ENCODE data around the gene UBE2E3.
"Not testable (repeated sequence)": the region's sequence is repeated elsewhere in the genome, so short reads cannot be mapped to it uniquely, and the experiment has no call there.

Gene UBE2E3

DNA sequence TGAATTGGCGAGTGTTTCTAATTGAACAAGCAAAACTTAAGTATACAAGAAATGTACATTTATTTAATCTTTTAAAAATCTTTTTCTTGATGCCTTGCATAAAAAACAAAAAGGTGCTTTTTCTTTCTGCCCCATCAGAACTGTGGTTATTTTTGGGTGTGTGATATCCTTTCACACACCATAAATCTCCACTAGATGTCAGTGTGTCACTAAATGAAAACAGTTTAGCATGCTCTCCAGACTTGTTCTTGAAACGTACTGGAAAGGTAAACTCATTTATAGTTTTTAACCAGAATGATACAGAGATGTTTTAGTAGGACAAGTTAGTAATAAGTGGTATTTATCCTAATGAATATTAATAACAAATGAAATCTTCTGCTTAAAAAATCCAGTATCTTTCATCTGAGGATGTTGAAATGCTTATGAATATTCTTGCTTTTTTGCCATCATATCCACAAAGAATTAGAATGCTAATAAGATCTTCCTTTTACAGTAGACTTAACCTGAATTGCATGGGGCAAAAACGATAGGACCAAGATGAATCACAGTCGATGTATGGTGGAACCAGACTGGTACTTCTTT, 96.8 kb downstream of the UBE2E3 start:
- peak; percentile 5 for DNase-seq

GRCh38 chr2:181083140-181083539, 102.7 kb downstream of the UBE2E3 start:
- DNase-seq = no peak

DNA sequence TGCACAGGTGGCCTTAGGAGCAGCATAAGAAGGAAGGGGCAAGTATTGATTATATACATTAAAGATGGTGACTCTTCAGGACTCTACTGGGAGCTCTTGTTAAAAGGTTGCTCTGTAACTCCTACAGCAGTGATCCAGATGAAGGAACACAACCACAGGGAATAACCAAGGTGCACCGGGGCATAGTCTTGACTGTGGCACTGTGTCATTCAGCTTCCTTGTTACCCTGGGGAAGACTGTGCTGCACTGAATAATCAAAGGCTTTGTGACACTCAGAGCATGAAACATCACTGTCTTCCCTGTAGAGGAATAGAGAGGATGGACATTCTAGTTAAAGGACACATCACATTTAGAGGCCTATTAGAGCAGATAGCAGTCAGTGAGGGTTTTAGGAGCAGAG, 105.3 kb downstream of the UBE2E3 start:
- no peak for DNase-seq

GRCh38 chr2:181091920-181092319, 111.5 kb downstream of the UBE2E3 start:
- DNase-seq = not testable (repeated sequence)

- DNase-seq = no peak
Observed at GRCh38 chr2:181095486-181095885, 115.1 kb downstream of the UBE2E3 start.

GRCh38 chr2:181103659-181104058, 123.3 kb downstream of the UBE2E3 start:
- DNase-seq = no peak

- DNase-seq = peak; percentile 4
Observed at GRCh38 chr2:181104512-181105115, 124.2 kb downstream of the UBE2E3 start.

DNA sequence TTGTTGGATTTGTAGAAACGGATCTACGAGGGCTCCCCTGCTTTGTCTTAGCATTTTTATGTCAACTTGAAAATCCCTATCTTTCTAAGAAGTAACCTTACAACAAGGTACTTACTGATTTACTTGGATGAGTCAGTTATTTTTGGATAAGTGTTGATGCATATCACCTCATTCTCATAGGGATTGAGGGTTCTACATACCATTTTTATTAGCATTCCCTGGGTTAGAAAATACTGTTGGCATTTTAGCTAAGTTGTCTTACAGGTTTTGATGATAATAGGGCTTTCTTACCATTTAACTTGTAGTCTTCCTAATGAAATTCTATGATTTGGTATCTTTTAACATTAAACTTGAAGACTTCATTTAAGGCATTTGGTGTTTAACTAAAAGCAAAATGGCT, 125.2 kb downstream of the UBE2E3 start:
- DNase-seq = no peak

GRCh38 chr2:181106229-181106628, 125.8 kb downstream of the UBE2E3 start:
- DNase-seq = no peak

GRCh38 chr2:181106789-181107627, 126.6 kb downstream of the UBE2E3 start:
- DNase-seq = no peak

- DNase-seq = no peak
Observed at GRCh38 chr2:181107628-181107945, 127.2 kb downstream of the UBE2E3 start.

GRCh38 chr2:181111059-181111458, 130.7 kb downstream of the UBE2E3 start:
- DNase-seq = no peak

DNA sequence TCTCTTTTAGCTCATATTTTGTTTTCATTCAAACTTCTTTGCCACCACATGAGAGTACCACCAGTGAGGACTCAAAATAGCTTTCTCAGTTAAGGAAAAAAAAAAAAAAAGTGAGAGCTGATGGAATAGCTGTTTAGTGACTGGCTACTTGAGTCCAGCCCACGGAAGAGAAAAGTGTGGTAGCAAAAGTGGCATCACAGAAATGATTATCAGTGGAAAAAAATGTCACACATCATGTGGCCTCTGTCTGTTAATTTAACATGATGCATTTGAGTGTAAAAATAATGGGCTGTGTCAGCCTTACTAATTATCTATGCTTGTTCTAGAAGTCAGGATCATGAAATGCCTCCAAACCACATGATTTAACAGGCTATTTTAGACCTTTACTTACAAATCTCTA, 132.5 kb downstream of the UBE2E3 start:
- DNase-seq = no peak

Measured in NCI-H187 treated with DMSO at 0.1 percent for 48 hours (cell line).